Measurements from ENCODE around the gene SIL1. TPM values are rescaled to one million over a fixed set of nuclear protein-coding genes. Genes with fewer than 3 reads are reported as not detected.

SIL1 gene
- total and polyA plus RNA-seq, 2 of the 13 experiments (the other 11 are each of a cell fraction or from before 2014, with no cell fraction given) = 26.0 to 30.0 TPM

DNA sequence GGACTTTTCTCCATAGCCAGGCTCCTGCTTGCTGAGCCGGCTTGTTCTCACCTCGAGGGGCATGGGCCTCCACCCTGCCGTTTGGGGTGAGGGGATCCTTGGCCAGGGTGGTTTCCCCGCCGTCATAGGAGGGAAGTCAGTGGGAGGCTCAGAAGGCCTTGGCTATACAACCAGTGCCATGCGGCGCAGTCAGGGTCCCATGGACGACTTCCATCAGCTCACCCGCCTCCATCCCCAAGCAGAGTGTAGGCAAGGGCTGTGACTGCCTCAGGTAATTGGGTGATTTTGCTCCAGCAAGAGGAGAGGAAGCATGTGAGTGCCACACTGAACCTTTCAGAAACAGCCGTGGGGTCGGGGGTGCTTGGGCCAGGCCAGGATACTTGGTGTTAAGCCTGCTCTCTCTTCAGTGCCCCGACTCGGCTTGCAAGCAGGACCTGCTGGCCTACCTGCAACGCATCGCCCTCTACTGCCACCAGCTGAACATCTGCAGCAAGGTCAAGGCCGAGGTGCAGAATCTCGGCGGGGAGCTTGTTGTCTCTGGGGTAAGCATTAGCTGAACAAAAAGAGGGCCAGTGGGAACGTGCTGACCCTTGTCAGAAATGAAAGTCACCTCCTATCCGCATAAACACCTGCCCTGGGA is 265.9 kb downstream of the SIL1 start (continued):
- TF ChIP-seq, protein P1, sequence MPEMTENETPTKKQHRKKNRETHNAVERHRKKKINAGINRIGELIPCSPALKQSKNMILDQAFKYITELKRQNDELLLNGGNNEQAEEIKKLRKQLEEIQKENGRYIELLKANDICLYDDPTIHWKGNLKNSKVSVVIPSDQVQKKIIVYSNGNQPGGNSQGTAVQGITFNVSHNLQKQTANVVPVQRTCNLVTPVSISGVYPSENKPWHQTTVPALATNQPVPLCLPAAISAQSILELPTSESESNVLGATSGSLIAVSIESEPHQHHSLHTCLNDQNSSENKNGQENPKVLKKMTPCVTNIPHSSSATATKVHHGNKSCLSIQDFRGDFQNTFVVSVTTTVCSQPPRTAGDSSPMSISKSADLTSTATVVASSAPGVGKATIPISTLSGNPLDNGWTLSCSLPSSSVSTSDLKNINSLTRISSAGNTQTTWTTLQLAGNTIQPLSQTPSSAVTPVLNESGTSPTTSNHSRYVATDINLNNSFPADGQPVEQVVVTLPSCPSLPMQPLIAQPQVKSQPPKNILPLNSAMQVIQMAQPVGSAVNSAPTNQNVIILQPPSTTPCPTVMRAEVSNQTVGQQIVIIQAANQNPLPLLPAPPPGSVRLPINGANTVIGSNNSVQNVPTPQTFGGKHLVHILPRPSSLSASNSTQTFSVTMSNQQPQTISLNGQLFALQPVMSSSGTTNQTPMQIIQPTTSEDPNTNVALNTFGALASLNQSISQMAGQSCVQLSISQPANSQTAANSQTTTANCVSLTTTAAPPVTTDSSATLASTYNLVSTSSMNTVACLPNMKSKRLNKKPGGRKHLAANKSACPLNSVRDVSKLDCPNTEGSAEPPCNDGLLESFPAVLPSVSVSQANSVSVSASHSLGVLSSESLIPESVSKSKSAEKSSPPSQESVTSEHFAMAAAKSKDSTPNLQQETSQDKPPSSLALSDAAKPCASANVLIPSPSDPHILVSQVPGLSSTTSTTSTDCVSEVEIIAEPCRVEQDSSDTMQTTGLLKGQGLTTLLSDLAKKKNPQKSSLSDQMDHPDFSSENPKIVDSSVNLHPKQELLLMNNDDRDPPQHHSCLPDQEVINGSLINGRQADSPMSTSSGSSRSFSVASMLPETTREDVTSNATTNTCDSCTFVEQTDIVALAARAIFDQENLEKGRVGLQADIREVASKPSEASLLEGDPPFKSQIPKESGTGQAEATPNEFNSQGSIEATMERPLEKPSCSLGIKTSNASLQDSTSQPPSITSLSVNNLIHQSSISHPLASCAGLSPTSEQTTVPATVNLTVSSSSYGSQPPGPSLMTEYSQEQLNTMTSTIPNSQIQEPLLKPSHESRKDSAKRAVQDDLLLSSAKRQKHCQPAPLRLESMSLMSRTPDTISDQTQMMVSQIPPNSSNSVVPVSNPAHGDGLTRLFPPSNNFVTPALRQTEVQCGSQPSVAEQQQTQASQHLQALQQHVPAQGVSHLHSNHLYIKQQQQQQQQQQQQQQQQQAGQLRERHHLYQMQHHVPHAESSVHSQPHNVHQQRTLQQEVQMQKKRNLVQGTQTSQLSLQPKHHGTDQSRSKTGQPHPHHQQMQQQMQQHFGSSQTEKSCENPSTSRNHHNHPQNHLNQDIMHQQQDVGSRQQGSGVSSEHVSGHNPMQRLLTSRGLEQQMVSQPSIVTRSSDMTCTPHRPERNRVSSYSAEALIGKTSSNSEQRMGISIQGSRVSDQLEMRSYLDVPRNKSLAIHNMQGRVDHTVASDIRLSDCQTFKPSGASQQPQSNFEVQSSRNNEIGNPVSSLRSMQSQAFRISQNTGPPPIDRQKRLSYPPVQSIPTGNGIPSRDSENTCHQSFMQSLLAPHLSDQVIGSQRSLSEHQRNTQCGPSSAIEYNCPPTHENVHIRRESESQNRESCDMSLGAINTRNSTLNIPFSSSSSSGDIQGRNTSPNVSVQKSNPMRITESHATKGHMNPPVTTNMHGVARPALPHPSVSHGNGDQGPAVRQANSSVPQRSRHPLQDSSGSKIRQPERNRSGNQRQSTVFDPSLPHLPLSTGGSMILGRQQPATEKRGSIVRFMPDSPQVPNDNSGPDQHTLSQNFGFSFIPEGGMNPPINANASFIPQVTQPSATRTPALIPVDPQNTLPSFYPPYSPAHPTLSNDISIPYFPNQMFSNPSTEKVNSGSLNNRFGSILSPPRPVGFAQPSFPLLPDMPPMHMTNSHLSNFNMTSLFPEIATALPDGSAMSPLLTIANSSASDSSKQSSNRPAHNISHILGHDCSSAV (CRISPR knock-in tag; IDR thresholded peaks at IDR 0.05; ENCODE audit: borderline replicate concordance) = no peak
- TF ChIP-seq STAG1 (CRISPR knock-in tag; IDR thresholded peaks at IDR 0.05) (peak; percentile 50), ZNF432 (CRISPR knock-in tag; IDR thresholded peaks at IDR 0.05; ENCODE audit: borderline replicate concordance) (no peak), AGO1 (IDR thresholded peaks at IDR 0.05; ENCODE audit: low read depth, low read length, poor library complexity, severe bottlenecking) (no peak), ZNF530 (CRISPR knock-in tag; IDR thresholded peaks at IDR 0.05; ENCODE audit: low read depth) (no peak), ZBTB8A (CRISPR knock-in tag; IDR thresholded peaks at IDR 0.05; ENCODE audit: borderline replicate concordance, low read depth) (no peak), RBM39 (IDR thresholded peaks at IDR 0.05; ENCODE audit: low read depth, low read length, poor library complexity, severe bottlenecking) (no peak), JUN (CRISPR knock-in tag; IDR thresholded peaks at IDR 0.05) (no peak), ESRRA (CRISPR knock-in tag; IDR thresholded peaks at IDR 0.05; ENCODE audit: low read depth) (no peak), CCAR2 (optimal IDR thresholded peaks at IDR 0.05; ENCODE audit: low read depth, low read length) (no peak), ZNF260 (CRISPR knock-in tag; IDR thresholded peaks at IDR 0.05; ENCODE audit: borderline replicate concordance, low read depth) (no peak), SRY (CRISPR knock-in tag; IDR thresholded peaks at IDR 0.05) (no peak), FOXA1 (IDR thresholded peaks at IDR 0.05) (no peak), FOXA1 (CRISPR knock-in tag; IDR thresholded peaks at IDR 0.05) (no peak), RBM22 (optimal IDR thresholded peaks at IDR 0.05; ENCODE audit: low read length) (peak; percentile 72), ZNF607 (CRISPR knock-in tag; IDR thresholded peaks at IDR 0.05; ENCODE audit: borderline replicate concordance) (no peak), REL (CRISPR knock-in tag; conservative IDR thresholded peaks at IDR 0.05) (no peak)
- TF ChIP-seq, protein P2, sequence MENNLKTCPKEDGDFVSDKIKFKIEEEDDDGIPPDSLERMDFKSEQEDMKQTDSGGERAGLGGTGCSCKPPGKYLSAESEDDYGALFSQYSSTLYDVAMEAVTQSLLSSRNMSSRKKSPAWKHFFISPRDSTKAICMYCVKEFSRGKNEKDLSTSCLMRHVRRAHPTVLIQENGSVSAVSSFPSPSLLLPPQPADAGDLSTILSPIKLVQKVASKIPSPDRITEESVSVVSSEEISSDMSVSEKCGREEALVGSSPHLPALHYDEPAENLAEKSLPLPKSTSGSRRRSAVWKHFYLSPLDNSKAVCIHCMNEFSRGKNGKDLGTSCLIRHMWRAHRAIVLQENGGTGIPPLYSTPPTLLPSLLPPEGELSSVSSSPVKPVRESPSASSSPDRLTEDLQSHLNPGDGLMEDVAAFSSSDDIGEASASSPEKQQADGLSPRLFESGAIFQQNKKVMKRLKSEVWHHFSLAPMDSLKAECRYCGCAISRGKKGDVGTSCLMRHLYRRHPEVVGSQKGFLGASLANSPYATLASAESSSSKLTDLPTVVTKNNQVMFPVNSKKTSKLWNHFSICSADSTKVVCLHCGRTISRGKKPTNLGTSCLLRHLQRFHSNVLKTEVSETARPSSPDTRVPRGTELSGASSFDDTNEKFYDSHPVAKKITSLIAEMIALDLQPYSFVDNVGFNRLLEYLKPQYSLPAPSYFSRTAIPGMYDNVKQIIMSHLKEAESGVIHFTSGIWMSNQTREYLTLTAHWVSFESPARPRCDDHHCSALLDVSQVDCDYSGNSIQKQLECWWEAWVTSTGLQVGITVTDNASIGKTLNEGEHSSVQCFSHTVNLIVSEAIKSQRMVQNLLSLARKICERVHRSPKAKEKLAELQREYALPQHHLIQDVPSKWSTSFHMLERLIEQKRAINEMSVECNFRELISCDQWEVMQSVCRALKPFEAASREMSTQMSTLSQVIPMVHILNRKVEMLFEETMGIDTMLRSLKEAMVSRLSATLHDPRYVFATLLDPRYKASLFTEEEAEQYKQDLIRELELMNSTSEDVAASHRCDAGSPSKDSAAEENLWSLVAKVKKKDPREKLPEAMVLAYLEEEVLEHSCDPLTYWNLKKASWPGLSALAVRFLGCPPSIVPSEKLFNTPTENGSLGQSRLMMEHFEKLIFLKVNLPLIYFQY (CRISPR knock-in tag; IDR thresholded peaks at IDR 0.05; ENCODE audit: borderline replicate concordance) = no peak
